ENCODE measurements around the gene GLDC. TPM values are rescaled to one million over a fixed set of nuclear protein-coding genes. Genes with fewer than 3 reads are reported as not detected.
A peak's percentile ranks its signal among the peaks of the same experiment; 100 is the strongest.

The GLDC gene
- total RNA-seq, 1 donor from 2014 or later: 29.1 TPM

- Mint-ChIP-seq H3K9me3 (ENCODE audit: unreplicated experiment) (no peaks in the 10 kb centered on the region), H3K4me1 (ENCODE audit: unreplicated experiment) (peaks cover 9% of the 10 kb centered on the region), H3K4me3 (ENCODE audit: unreplicated experiment) (no peak overlapping the region), H3K36me3 (ENCODE audit: low read depth, unreplicated experiment) (peaks cover 6% of the 10 kb centered on the region), H3K27me3 (ENCODE audit: unreplicated experiment) (peaks cover 1% of the 10 kb centered on the region), H3K27ac (ENCODE audit: unreplicated experiment) (peak overlapping the region; percentile 79)
- peak; percentile 18 for DNase-seq (ENCODE audit: low spot score)
- TF ChIP-seq CTCF (IDR thresholded peaks at IDR 0.05; ENCODE audit: unreplicated experiment): no peak
These were observed 87.5 kb downstream of the GLDC start for GRCh38 chr9:6557883-6558616.

- H3K36me3 Mint-ChIP-seq (ENCODE audit: low read depth, unreplicated experiment): peaks cover 15% of the 10 kb centered on the region
- no peak for DNase-seq (ENCODE audit: low spot score)
- no peaks in the 10 kb centered on the region for H3K9me3 Mint-ChIP-seq (ENCODE audit: unreplicated experiment)
- no peak for TF ChIP-seq CTCF (IDR thresholded peaks at IDR 0.05; ENCODE audit: unreplicated experiment)
- no peak overlapping the region for H3K4me3 Mint-ChIP-seq (ENCODE audit: unreplicated experiment)
- H3K27ac Mint-ChIP-seq (ENCODE audit: unreplicated experiment): no peak overlapping the region
- peaks cover 3% of the 10 kb centered on the region for H3K27me3 Mint-ChIP-seq (ENCODE audit: unreplicated experiment)
- H3K4me1 Mint-ChIP-seq (ENCODE audit: unreplicated experiment): peaks cover 19% of the 10 kb centered on the region
These were observed 91.7 kb downstream of the GLDC start for GRCh38 chr9:6553866-6554265.

GRCh38 chr9:6552498-6553121 is 92.9 kb downstream of the GLDC start:
- H3K27me3 Mint-ChIP-seq (ENCODE audit: unreplicated experiment): peaks cover 3% of the 10 kb centered on the region
- peaks cover 15% of the 10 kb centered on the region for H3K4me1 Mint-ChIP-seq (ENCODE audit: unreplicated experiment)
- no peak overlapping the region for H3K27ac Mint-ChIP-seq (ENCODE audit: unreplicated experiment)
- no peaks in the 10 kb centered on the region for H3K9me3 Mint-ChIP-seq (ENCODE audit: unreplicated experiment)
- no peak for DNase-seq (ENCODE audit: low spot score)
- peaks cover 11% of the 10 kb centered on the region for H3K36me3 Mint-ChIP-seq (ENCODE audit: low read depth, unreplicated experiment)
- TF ChIP-seq CTCF (IDR thresholded peaks at IDR 0.05; ENCODE audit: unreplicated experiment): no peak
- no peak overlapping the region for H3K4me3 Mint-ChIP-seq (ENCODE audit: unreplicated experiment)

- peaks cover 9% of the 10 kb centered on the region for H3K36me3 Mint-ChIP-seq (ENCODE audit: low read depth, unreplicated experiment)
- no peak for TF ChIP-seq CTCF (IDR thresholded peaks at IDR 0.05; ENCODE audit: unreplicated experiment)
- no peak overlapping the region for H3K27ac Mint-ChIP-seq (ENCODE audit: unreplicated experiment)
- H3K9me3 Mint-ChIP-seq (ENCODE audit: unreplicated experiment): no peaks in the 10 kb centered on the region
- H3K4me1 Mint-ChIP-seq (ENCODE audit: unreplicated experiment): peaks cover 14% of the 10 kb centered on the region
- H3K4me3 Mint-ChIP-seq (ENCODE audit: unreplicated experiment): no peak overlapping the region
- DNase-seq (ENCODE audit: low spot score): no peak
- peaks cover 3% of the 10 kb centered on the region for H3K27me3 Mint-ChIP-seq (ENCODE audit: unreplicated experiment)
These were observed 93.5 kb downstream of the GLDC start for GRCh38 chr9:6552033-6552432.

GRCh38 chr9:6551136-6551535 is 94.4 kb downstream of the GLDC start:
- Mint-ChIP-seq H3K4me1 (ENCODE audit: unreplicated experiment) (peaks cover 14% of the 10 kb centered on the region), H3K9me3 (ENCODE audit: unreplicated experiment) (no peaks in the 10 kb centered on the region), H3K36me3 (ENCODE audit: low read depth, unreplicated experiment) (peaks cover 9% of the 10 kb centered on the region), H3K4me3 (ENCODE audit: unreplicated experiment) (no peak overlapping the region), H3K27ac (ENCODE audit: unreplicated experiment) (no peak overlapping the region), H3K27me3 (ENCODE audit: unreplicated experiment) (peaks cover 3% of the 10 kb centered on the region)
- DNase-seq (ENCODE audit: low spot score): no peak
- TF ChIP-seq CTCF (IDR thresholded peaks at IDR 0.05; ENCODE audit: unreplicated experiment): no peak

Measured in endothelial cell (in vitro differentiated cells).